GM19455 (cell line): ENCODE measurements around the gene SPECC1L.

ENCODE experiments used
- ATAC-seq: cut with Tn5 transposase; IDR thresholded peaks from one replicate; pipeline ENCODE4 v1.9.1; 2021; ENCODE audit not compliant: unreplicated experiment

The SPECC1L gene

DNA sequence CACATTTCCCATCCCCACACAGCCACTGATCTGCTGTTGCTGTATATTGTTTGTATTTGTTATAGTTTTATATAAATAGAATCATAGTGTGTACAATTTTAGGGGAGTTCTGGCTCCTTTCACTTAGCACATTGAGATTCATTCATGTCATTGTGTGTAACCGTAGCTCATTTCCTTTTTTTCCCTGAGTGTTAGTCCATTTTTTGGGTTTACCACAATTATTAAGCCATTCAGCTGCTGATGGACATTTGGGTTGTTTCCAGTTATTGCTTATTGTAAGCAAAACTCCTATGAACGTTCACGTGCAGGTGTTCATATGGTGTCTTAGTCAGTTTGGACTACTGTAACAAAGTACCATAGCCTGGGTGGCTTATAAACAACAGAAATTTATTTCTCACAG is 123.2 kb downstream of the SPECC1L start:
- no peak for ATAC-seq

DNA sequence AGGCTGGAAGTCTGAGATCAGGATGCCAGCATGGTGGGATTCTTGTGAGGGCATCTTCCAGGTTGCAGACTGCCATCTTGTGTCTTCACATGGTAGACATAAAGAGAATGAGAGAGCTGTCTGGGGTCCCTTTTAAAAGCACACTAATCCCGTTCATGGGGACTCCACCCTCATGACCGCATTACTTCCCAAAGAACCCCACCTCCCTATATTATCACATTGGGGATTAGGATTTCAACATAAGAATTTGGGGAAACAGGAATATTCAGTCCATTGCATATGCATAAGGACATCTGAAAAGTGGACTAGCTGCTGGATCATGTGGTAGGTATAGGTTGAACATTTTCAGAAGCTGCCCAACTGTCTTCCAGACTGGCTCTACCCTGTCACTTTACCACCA is 123.6 kb downstream of the SPECC1L start:
- ATAC-seq = no peak

DNA sequence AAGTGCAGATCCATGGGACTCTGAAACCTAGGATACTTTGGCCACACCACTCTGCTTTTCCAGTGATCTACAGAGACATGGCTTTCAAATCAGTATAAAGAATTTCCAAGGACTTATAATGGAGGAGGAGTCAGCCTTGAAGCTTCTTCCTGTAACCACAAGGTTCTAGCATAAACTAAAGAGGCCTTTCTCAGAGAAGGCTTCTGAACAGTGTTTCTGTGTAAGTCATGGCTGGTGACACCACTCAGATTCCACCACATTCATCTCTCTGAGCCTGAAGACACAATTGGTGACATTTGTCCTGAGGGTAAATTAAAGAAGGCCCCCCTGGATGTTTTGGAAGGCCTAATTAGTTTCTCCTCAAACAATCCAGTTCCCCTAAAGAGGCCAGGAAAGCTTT is 127.8 kb downstream of the SPECC1L start:
- ATAC-seq = no peak

- ATAC-seq = no peak
Observed at GRCh38 chr22:24400034-24400725, 129.5 kb downstream of the SPECC1L start.

DNA sequence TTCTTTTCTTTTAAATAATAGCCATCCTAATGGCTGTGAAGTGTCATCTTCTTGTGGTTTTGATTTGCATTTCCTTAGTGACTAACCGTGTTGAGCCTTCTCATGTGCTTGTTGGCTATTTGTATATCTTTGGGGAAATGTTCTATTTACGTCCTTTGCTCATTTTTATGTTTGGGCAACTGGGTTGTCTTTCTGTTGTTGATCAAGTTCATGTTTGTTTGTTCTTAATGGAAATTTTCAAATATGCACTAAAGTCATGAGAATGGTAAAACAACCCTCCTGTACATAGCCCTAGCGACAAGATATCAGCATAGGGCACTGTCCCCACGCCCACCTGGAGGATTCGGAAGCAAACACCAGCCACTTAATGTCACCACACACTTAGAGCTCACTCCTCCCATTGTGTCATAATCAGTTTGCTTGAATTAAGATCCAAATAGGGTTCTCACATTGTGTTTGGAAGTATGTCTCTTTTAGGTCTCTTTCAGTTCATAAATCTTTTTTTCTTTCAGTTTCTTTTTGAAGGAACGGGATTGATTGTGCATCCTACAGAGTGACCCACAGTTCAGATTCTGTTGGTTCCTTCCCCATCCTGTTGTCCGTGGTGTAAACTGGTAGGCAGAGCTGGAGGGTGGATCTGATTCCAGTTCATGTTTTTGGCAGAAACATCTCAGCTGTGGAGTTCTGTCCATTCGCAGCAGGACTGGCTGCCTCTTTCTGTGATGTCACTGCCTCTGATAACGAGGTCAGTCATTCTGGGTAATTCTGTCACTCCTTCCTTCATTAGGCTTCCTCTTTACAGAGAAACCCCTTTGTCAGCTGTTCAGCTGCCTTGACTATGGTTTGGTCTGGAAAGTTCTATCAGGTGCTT is 130.3 kb downstream of the SPECC1L start:
- no peak for ATAC-seq

GRCh38 chr22:24401931-24402367 is 131.3 kb downstream of the SPECC1L start:
- no peak for ATAC-seq

DNA sequence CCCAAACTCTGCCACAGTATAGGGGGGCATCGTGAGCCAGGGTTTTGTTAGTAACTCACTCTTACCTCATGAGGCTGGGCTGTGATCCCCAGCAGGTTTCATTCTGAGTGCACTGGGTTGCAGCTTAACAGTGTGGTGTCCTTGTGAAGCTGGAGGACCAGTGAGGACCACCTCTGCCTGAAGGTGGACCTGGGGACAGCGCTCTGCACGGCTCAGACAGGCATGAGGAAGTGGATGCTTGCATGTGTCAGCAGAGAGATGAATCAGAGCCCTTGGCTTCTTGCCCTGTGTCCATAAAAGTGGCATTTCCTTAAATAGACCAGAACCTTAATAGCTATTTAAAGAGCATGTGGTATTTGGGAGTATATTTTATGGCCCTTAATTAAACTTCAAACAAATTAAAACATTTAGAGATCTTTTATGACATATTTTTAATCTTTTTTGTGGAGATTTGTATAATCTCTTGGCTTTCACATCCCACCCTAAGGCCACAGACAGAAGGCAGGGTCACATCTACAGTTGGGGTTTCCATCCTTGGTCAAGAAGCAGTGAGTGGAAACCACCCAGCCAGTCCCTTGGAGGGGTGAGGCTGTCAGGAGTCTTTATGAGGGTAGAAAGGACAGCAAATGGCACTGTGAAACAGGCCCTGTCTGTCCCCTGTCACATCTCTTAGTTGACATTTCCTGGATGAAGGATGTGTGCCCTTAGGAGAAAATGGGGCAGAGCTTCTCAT is 132.0 kb downstream of the SPECC1L start:
- ATAC-seq = no peak

DNA sequence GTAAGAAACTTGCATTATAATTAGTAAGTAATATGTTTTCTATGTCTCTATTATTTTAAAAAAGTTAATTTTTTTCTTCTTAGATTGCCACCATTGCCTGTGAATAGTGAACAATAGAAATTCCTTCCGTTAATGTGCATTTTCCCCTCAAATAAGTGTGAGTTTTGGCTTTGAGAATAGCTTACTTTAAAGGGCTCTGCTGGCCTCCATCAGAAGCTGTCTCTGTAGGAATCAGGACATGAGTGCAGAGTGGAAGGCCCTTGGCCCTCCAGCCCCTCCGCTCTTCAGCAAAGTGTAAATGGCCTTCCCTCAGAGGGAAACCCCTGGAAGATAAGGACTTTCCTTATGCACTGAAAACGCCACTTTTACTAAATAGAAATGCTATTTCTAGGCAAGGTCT is 132.7 kb downstream of the SPECC1L start:
- no peak for ATAC-seq

DNA sequence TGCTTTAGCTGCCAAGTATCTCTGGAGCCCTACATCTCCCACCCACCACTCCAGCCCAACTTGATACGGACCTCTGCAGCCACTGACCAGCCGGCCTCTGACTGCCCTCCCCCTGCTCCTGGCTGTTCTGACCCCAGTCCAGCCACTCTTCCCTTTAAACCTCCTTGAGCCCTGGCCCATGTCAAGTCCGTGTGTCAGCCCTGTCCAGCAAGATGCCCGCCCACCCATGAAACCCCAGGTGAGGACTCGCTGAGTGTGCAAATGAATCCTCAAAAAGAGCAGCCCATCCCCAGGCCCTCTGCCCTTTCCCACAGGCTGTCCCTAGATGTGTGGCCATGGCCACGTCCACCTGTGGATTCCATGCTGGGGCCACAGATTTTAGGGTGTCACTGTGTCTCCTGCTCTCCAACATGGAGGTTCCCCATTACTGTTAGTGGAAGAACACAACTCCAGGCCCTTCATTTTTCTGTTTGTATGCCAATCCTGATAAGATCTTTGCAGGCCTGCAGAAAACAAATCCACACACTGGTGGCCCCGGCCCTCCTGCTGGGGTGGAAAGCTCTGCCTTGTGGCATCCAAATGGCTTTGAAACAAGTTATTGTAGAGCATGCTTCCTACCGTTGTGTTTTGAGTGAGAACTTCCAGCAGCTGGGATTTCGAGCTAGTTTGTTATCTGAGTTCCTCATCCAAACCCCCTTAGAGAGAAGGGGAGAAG is 134.1 kb downstream of the SPECC1L start:
- ATAC-seq = no peak

DNA sequence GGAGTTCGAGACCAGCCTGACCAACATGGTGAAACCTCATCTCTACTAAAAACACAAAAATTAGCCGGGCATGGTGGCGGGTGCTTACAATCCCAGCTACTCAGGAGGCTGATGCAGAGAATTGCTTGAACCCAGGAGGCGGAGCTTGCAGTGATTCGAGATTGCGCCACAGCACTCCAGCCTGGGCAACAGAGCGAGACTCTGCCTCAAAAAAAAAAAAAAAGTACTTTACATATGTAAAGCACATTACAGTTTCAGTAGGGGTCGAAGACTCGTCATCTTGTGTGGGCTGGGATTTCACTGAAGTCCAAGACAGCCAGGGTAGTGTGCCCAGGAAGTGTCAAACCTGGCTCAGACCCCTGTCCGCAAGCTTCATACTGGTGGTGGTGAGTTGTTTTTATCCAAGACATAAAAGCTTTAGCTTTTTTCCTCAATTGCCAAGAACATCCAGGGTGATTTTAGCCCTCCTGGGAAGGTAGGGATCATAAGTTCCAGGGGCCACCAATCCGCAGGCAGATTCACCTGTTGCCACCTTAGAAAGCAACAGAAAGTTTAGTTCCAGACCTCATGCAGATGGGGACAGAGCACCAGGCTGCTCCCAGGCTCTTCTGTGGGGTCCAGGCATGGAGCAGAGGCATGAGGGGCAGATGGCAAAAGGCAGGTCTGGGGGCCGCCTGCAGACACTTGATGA is 135.1 kb downstream of the SPECC1L start:
- ATAC-seq = no peak

- ATAC-seq = no peak
Observed at GRCh38 chr22:24406322-24407277, 136.0 kb downstream of the SPECC1L start.

GRCh38 chr22:24407278-24407665 is 136.6 kb downstream of the SPECC1L start:
- ATAC-seq = no peak

- ATAC-seq = no peak
Observed at GRCh38 chr22:24407884-24408283, 137.3 kb downstream of the SPECC1L start.

- no peak for ATAC-seq
Observed at GRCh38 chr22:24408630-24409029, 138.0 kb downstream of the SPECC1L start.

DNA sequence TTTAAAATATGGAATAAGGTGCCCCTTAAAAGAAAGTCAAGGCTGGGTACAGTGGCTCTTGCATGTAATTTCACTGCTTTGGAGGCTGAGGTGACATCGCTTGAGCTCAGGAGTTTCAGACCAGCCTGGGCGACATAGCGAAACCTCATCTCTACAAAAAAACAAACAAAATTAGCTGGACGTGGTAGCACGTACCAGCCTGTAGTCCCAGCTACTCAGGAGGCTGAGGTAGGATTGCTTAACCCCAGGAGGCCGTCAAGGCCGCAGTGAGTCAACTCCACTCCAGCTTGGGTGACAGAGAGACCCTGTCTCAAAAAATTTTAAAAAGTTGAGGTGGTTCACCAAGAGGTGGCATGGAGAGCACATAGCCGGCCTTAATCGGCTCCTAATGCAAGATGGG is 139.1 kb downstream of the SPECC1L start:
- no peak for ATAC-seq

GRCh38 chr22:24410110-24410856 is 139.7 kb downstream of the SPECC1L start:
- ATAC-seq = no peak

- ATAC-seq = no peak
Observed at GRCh38 chr22:24411256-24412004, 140.8 kb downstream of the SPECC1L start.

DNA sequence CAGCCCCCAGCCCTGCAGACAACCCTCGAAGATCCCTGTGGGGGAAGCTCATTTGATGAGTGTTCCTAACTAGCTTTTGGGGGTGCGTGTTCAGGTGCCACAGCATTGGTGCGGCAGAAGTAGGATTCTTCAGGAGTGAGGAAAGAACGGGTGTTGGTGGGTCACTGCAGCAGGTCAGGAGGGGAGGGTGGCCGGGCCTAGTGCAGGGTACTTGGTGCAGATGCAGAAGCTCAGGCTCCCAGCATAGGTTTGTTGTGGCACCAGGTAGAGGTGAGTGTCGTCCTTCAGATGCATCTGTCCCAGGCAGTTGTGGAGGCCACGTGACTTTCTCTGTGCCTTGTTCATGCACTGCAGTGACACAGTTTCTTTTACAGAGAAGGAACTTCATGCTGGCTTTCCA is 141.6 kb downstream of the SPECC1L start:
- ATAC-seq = no peak
